Psoas muscle (tissue), 8 donors: ENCODE measurements around the gene ZNF860. TPM values are rescaled to one million over a fixed set of nuclear protein-coding genes. Genes with fewer than 3 reads are reported as not detected.
"Not testable (repeated sequence)": the region's sequence is repeated elsewhere in the genome, so short reads cannot be mapped to it uniquely, and the experiment has no call there.

Experiments used
- ATAC-seq, 4 donors: fragments of 200-7000 bp; cut with Tn5 transposase; one replicate each; pipeline ENCODE4 v1.9.1; 2020; ENCODE audit warnings: moderate library complexity in 3 of 4, mild to moderate bottlenecking in 2 of 4
- DNase-seq, 2 donors: peaks; one replicate each; pipeline ENCODE4 v3.0.0-alpha.2; 2020
- H3K27ac ChIP-seq: fragments of 200-600 bp; one replicate; pipeline ENCODE4 v1.8.0; 2022
- H3K27me3 ChIP-seq, 3 donors: fragments of 200-600 bp in 1 of 3; one replicate each; pipeline versions ENCODE4 v1.6.1 to v1.8.0; 2013 to 2022; ENCODE audit warnings: low read length in 2 of 3, mild to moderate bottlenecking in 2 of 3, moderate library complexity in 1 of 3; ENCODE audit not compliant: insufficient read depth in 3 of 3
- H3K36me3 ChIP-seq, 2 donors: fragments of 200-600 bp in 1 of 2; one replicate each; pipeline versions ENCODE4 v1.6.1 to v1.8.0; 2013 to 2022; ENCODE audit warnings: low read depth in 1 of 2, mild to moderate bottlenecking in 1 of 2, moderate library complexity in 1 of 2; ENCODE audit not compliant: insufficient read depth in 1 of 2
- H3K4me1 ChIP-seq: fragments of 200-600 bp; one replicate; pipeline ENCODE4 v1.8.0; 2022
- H3K4me3 ChIP-seq: fragments of 200-600 bp; one replicate; pipeline ENCODE4 v1.8.0; 2022; ENCODE audit warnings: mild to moderate bottlenecking
- H3K9me3 ChIP-seq: fragments of 200-600 bp; one replicate; pipeline ENCODE4 v1.8.0; 2022
- WGBS, 3 donors: extraction: QIAGEN DNeasy Blood & Tissue Kit; methylation state at CpG; one replicate each; pipeline versions ENCODE4 v1.1.6 to v1.1.7; 2013; 5-methylcytosine and 5-hydroxymethylcytosine counted together
- intact Hi-C, 2 donors: fragments of 100-400 bp; cut with DNase I; formaldehyde crosslinking; loops; one replicate each; pipeline versions ENCODE4 v1.11.0 to v1.14.2; 2022
- polyA plus RNA-seq, 3 donors: library from polyadenylated mRNA; stranded (reverse); fragments of 200-250 nt; gene quantifications; one replicate each; pipeline ENCODE4 v1.2.3, GENCODE V29; 2013
- total RNA-seq, 4 donors: library from RNA; stranded (reverse); fragmentation: NEBNext Ultra II Directional in 2 of 4; extraction: Animal tissue kit (Norgen Biotek cat#: 25700) in 2 of 4; gene quantifications; one replicate each; pipeline versions ENCODE4 v1.2.1 to v1.2.4, GENCODE V29; 2021 to 2023
- TF ChIP-seq, protein P1 (sequence below): fragments of 200-600 bp; IDR thresholded peaks from one replicate; pipeline ENCODE4 v1.8.0; 2022; ENCODE audit warnings: antibody characterized with exemption
- donor health status: healthy with polysubstance abuse.
- donor health status: DM: no; HTN: no; CAD: no; lungs with moderate emphysema.
- donor health status: Bipolar disorder and iron deficiency.
- donor health status: healthy.
- donor health status: DM: yes; HTN: yes; CAD: no.
- donor health status: DM: no; HTN: no; CAD: no.
- donor health status: DM: no; HTN: no; CAD: no.
- donor health status: DM: yes; HTN: yes; CAD: no.

The ZNF860 gene
- total and polyA plus RNA-seq, 7 donors, result 0.01 to 0.08 (median 0.05) TPM; not detected in 4

DNA sequence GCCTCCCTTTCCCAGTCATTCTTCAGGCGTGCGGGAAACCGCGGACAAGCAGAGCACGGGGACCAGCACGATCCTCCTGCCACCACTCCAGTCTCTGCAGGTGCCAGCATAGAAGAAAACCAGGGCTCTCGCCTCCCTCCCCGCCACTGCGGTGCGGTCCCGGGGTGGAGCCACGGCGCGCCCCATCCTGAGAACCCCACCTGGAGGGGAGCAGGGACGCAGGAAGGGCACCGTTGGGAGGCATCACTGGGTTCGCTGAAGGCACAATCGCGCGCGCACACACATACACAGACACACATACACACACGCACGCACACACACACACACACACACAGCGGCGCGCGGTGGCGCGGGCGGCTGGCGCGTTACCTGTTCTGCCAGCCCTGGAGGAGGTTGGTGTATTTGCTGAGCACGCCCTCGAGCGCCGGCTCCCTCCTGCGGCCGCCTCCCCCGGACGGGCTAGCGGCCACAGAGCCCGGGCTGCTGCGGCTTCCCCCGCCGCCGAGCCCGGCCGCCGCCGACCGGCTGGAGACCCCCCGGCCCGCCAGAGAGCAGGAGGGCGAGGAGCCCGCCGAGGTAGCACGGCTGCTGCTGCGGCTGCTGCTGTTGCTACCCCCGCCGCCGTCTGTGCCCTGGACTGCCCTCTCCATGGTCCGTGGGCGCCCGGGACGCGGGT, 882 bp upstream of the ZNF860 start:
- Histone ChIP-seq H3K27me3 (peaks cover 0 to 16% (median 0%) of the 10 kb centered on the region in 3 donors), H3K4me3 (peak overlapping the region; percentile 74), H3K9me3 (no peaks in the 10 kb centered on the region), H3K36me3 (no peaks in the 10 kb centered on the region), H3K4me1 (peaks cover 13% of the 10 kb centered on the region), H3K27ac (peak overlapping the region; percentile 61)
- intact Hi-C loops, result no loop called here
- peak; percentile 47 to 67 for DNase-seq
- peak; percentile 47 to 63 (median 57) for ATAC-seq
- WGBS, 3 donors, result 0 to 1% (median 0%) methylated on average over 38 to 66 of the region's 66 CpGs
- TF ChIP-seq, protein P1, sequence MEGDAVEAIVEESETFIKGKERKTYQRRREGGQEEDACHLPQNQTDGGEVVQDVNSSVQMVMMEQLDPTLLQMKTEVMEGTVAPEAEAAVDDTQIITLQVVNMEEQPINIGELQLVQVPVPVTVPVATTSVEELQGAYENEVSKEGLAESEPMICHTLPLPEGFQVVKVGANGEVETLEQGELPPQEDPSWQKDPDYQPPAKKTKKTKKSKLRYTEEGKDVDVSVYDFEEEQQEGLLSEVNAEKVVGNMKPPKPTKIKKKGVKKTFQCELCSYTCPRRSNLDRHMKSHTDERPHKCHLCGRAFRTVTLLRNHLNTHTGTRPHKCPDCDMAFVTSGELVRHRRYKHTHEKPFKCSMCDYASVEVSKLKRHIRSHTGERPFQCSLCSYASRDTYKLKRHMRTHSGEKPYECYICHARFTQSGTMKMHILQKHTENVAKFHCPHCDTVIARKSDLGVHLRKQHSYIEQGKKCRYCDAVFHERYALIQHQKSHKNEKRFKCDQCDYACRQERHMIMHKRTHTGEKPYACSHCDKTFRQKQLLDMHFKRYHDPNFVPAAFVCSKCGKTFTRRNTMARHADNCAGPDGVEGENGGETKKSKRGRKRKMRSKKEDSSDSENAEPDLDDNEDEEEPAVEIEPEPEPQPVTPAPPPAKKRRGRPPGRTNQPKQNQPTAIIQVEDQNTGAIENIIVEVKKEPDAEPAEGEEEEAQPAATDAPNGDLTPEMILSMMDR, result no peak

DNA sequence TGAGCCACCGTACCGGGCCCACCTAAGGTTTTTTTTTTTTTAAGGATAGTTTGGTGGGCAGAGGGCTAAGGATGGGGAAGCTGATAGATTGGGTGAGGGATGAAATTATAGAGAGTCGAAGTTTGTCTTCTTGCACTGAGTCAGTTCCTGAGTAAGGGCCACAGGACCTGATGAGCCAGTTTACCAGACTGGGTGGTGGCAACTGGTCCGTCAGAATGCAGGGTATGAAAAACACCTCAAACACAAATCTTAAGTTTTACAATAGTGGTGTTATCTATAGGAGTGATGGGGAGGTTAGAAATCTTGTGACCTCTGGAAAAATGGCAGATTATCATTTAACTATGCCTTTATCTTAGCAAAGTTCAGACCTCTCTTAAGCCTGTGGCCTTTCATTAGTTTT, 2.8 kb downstream of the ZNF860 start:
- Histone ChIP-seq H3K27me3 (no peaks in the 10 kb centered on the region), H3K9me3 (peaks cover 5% of the 10 kb centered on the region), H3K4me3 (no peak overlapping the region), H3K36me3 (no peaks in the 10 kb centered on the region), H3K4me1 (peaks cover 11% of the 10 kb centered on the region), H3K27ac (no peak overlapping the region)
- DNase-seq, result no peak
- ATAC-seq, result no peak
- intact Hi-C loops, result no loop called here
- TF ChIP-seq, protein P1, result no peak
- WGBS, 3 donors, result 94 to 95% (median 94%) methylated on average over 4 of the region's 4 CpGs

DNA sequence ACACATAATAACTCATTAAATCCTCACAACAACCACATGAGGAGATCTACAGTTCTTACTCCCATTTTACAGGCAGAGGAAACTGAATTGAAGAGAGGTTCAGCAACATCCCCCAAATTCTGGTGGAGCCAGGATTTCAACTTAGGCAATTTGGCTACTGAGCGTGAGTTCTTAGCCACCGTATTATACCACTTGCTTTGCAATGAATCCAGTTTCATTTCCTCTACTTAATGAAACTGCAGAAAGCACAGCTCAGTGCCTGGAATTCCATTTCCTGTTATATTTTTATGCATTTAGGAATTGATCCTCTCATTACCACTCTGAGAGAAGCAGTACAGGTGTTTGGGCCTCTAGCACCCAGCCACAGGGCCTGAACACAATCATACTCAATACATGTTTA, 4.3 kb downstream of the ZNF860 start:
- 70 to 82% (median 71%) methylated on average over 2 of the region's 2 CpGs for WGBS, 3 donors

DNA sequence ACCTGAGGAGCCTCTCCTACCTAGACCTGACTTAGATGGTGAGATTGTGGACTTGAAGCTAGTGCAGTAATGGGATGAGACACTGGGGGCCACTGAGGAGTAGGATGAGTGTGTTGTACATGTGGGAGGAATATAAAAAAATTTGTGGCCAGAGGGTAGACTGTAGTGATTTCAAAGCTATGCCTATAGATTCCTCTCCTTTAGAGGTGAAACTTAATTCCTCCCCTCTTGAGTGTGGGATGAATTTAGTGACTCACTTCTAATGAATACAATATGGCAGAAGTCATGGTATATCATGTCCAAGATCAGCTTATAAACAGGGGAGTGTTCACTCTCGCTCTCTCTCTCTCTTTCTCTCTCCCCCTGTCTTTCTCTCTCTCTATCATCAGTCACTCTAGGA, 6.7 kb downstream of the ZNF860 start:
- TF ChIP-seq, protein P1, result no peak
- no peak overlapping the region for H3K27ac ChIP-seq
- no peaks in the 10 kb centered on the region for H3K4me1 ChIP-seq
- DNase-seq, result no peak
- intact Hi-C loops, result no loop called here
- WGBS, 3 donors, result 85 to 100% (median 97%) methylated on average over 1 of the region's 1 CpG
- no peak overlapping the region for H3K4me3 ChIP-seq
- no peaks in the 10 kb centered on the region for H3K27me3 ChIP-seq
- H3K36me3 ChIP-seq, result no peaks in the 10 kb centered on the region
- no peak for ATAC-seq
- H3K9me3 ChIP-seq, result peaks cover 27% of the 10 kb centered on the region

More for the DNA sequence above, 4.3 kb downstream of the ZNF860 start:
- ATAC-seq (no peak), DNase-seq (no peak)
- H3K4me1 ChIP-seq, result no peaks in the 10 kb centered on the region
- no peak overlapping the region for H3K4me3 ChIP-seq
- intact Hi-C loops, result no loop called here
- peaks cover 18% of the 10 kb centered on the region for H3K9me3 ChIP-seq
- no peaks in the 10 kb centered on the region for H3K36me3 ChIP-seq
- TF ChIP-seq, protein P1, result no peak
- H3K27me3 ChIP-seq, result no peaks in the 10 kb centered on the region
- no peak overlapping the region for H3K27ac ChIP-seq

DNA sequence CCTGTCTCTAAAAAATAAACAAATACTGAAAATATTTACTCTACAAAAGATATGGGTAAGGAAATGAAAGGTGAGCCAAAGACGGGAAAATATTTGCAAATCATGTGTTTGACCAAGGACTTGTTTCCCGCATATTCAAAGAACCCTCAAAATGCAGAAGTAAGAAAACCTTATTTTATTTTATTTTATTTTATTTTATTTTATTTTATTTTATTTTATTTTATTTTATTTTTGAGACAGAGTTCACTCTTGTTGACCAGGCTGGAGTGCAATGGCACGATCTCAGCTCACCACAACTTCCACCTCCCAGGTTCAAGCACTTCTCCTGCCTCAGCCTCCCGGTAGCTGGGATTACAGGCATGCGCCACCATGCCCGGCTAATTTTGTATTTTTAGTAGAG, 11.4 kb downstream of the ZNF860 start:
- ATAC-seq, H3K36me3 ChIP-seq, H3K4me1 ChIP-seq, H3K27ac ChIP-seq, H3K4me3 ChIP-seq, H3K27me3 ChIP-seq, intact Hi-C loops, DNase-seq: not testable (repeated sequence)
- WGBS, 3 donors, result 96 to 97% (median 96%) methylated on average over 6 of the region's 6 CpGs
- H3K9me3 ChIP-seq, result peaks cover 25% of the 10 kb centered on the region
